Liver (tissue), 9 donors: Measurements from ENCODE around the gene ATP13A5. TPM values are rescaled to one million over a fixed set of nuclear protein-coding genes. Genes with fewer than 3 reads are reported as not detected.

Experiments
- DNase-seq: peaks from one replicate; pipeline ENCODE4 v3.0.0-alpha.2; 2017; ENCODE audit warnings: low spot score
- H3K27ac ChIP-seq, 2 donors: one replicate each; pipeline ENCODE4 v1.7.0; 2013; ENCODE audit warnings: inconsistent platforms in 2 of 2, low read length in 2 of 2, control low read depth in 1 of 2, low read depth in 1 of 2, mild to moderate bottlenecking in 1 of 2
- H3K27me3 ChIP-seq, 4 donors: one replicate each; pipeline versions ENCODE4 v1.6.1 to v1.7.0; 2013; ENCODE audit warnings: low read length in 3 of 4, inconsistent platforms in 1 of 4, mild to moderate bottlenecking in 1 of 4, moderate library complexity in 1 of 4; ENCODE audit not compliant: control insufficient read depth in 4 of 4, insufficient read depth in 4 of 4
- H3K36me3 ChIP-seq, 4 donors: one replicate each; pipeline versions ENCODE4 v1.6.1 to v1.7.0; 2013; ENCODE audit warnings: low read length in 3 of 4, mild to moderate bottlenecking in 3 of 4, low read depth in 1 of 4, moderate library complexity in 1 of 4; ENCODE audit not compliant: control insufficient read depth in 4 of 4, insufficient read depth in 3 of 4
- H3K4me1 ChIP-seq, 4 donors: one replicate each; pipeline versions ENCODE4 v1.6.1 to v1.7.0; 2013; ENCODE audit warnings: low read length in 3 of 4, mild to moderate bottlenecking in 3 of 4, moderate library complexity in 1 of 4; ENCODE audit not compliant: control insufficient read depth in 4 of 4, insufficient read depth in 4 of 4
- H3K4me3 ChIP-seq, 3 donors: one replicate each; pipeline versions ENCODE4 v1.6.1 to v1.7.0; 2013; ENCODE audit warnings: low read length in 3 of 3, control low read depth in 1 of 3, low read depth in 1 of 3, mild to moderate bottlenecking in 1 of 3
- H3K9ac ChIP-seq, 2 donors: one replicate each; pipeline ENCODE4 v1.7.0; 2013; ENCODE audit warnings: low read length in 2 of 2, mild to moderate bottlenecking in 2 of 2, moderate library complexity in 2 of 2, control low read depth in 1 of 2, low read depth in 1 of 2
- H3K9me3 ChIP-seq, 4 donors: one replicate each; pipeline versions ENCODE4 v1.6.1 to v1.7.0; 2013; ENCODE audit warnings: low read length in 3 of 4; ENCODE audit not compliant: control insufficient read depth in 4 of 4
- ATF3 ChIP-seq: IDR thresholded peaks from 2 replicates; pipeline ENCODE4 v1.6.1; 2016; ENCODE audit warnings: antibody characterized with exemption
- CTCF ChIP-seq: fragments of 150-350 bp; IDR thresholded peaks from 2 replicates; pipeline ENCODE4 v1.5.1; 2017; ENCODE audit warnings: improper control_type of control experiment, low read depth, low read length; ENCODE audit not compliant: missing input control
- EGR1 ChIP-seq, 2 donors: IDR thresholded peaks; 2 replicates each; pipeline ENCODE4 v1.6.1; 2016 to 2018; ENCODE audit warnings: antibody characterized with exemption in 2 of 2, low read depth in 2 of 2
- FOXA1 ChIP-seq: IDR thresholded peaks from 2 replicates; pipeline ENCODE4 v1.6.1; 2016; ENCODE audit warnings: antibody characterized with exemption
- FOXA2 ChIP-seq: IDR thresholded peaks from 2 replicates; pipeline ENCODE4 v1.6.1; 2016; ENCODE audit warnings: antibody characterized with exemption
- HNF4A ChIP-seq, 2 donors: conservative IDR thresholded peaks; 2 replicates each; pipeline ENCODE4 v1.6.1; 2016; ENCODE audit warnings: antibody characterized with exemption in 2 of 2, mild to moderate bottlenecking in 2 of 2
- HNF4G ChIP-seq: IDR thresholded peaks from 2 replicates; pipeline ENCODE4 v1.6.1; 2016; ENCODE audit warnings: antibody characterized with exemption
- MAX ChIP-seq: IDR thresholded peaks from 2 replicates; pipeline ENCODE4 v1.6.1; 2016; ENCODE audit warnings: antibody characterized with exemption
- NR2F2 ChIP-seq: IDR thresholded peaks from 2 replicates; pipeline ENCODE4 v1.6.1; 2016; ENCODE audit warnings: antibody characterized with exemption
- RAD21 ChIP-seq, 2 donors: IDR thresholded peaks; 2 replicates each; pipeline ENCODE4 v1.6.1; 2016; ENCODE audit warnings: antibody characterized with exemption in 2 of 2, mild to moderate bottlenecking in 2 of 2
- REST ChIP-seq: IDR thresholded peaks from 2 replicates; pipeline ENCODE4 v1.6.1; 2016; ENCODE audit warnings: antibody characterized with exemption, mild to moderate bottlenecking
- RXRA ChIP-seq, 2 donors: IDR thresholded peaks; 2 replicates each; pipeline ENCODE4 v1.6.1; 2017 to 2018; ENCODE audit warnings: antibody characterized with exemption in 2 of 2, mild to moderate bottlenecking in 1 of 2
- SP1 ChIP-seq: IDR thresholded peaks from 2 replicates; pipeline ENCODE4 v1.6.1; 2018; ENCODE audit warnings: antibody characterized with exemption, mild to moderate bottlenecking
- TAF1 ChIP-seq: conservative IDR thresholded peaks from 2 replicates; pipeline ENCODE4 v1.6.1; 2016; ENCODE audit warnings: antibody characterized with exemption, mild to moderate bottlenecking
- ZBTB33 ChIP-seq: IDR thresholded peaks from 2 replicates; pipeline ENCODE4 v1.6.1; 2016; ENCODE audit warnings: antibody characterized with exemption
- WGBS: extraction: QIAGEN DNeasy Blood & Tissue Kit; methylation state at CpG from one replicate; pipeline ENCODE4 v1.1.7; 2013; 5-methylcytosine and 5-hydroxymethylcytosine counted together
- polyA plus RNA-seq, 2 donors: library from polyadenylated mRNA; stranded (reverse) in 1 of 2; unstranded in 1 of 2; fragments of 200-250 nt in 1 of 2; fragments of >200 nt in 1 of 2; fragmentation: Nextera tagmentation in 1 of 2; extraction: Ambion mirVana in 1 of 2; gene quantifications; one replicate each; pipeline versions ENCODE4 v1.2.1 to v1.2.3, GENCODE V29; 2013 to 2015
- total RNA-seq, 2 donors: library from RNA; depleted of rRNA; stranded (reverse); fragments of >200 nt; gene quantifications; one replicate each; pipeline ENCODE4 v1.2.3, GENCODE V29; 2014
- donor health status: healthy.
- donor health status: healthy.
- donor health status: healthy.
- donor health status: healthy.
- donor health status: healthy.

The ATP13A5 gene
- total and polyA plus RNA-seq, 4 donors: 0.21 TPM; not detected in 3

- no peak for TF ChIP-seq ZBTB33
- no peak for TF ChIP-seq SP1
- TF ChIP-seq HNF4G: no peak
- no peak for TF ChIP-seq ATF3
- no peak for TF ChIP-seq TAF1
- no peak for TF ChIP-seq NR2F2
- TF ChIP-seq RAD21 (IDR thresholded peaks at IDR 0.05): no peak
Observed at GRCh38 chr3:193357291-193357690, 21.3 kb downstream of the ATP13A5 start (continued).

GRCh38 chr3:193354423-193354822 is 24.1 kb downstream of the ATP13A5 start:
- H3K9me3 ChIP-seq: no peaks in the 10 kb centered on the region
- TF ChIP-seq ZBTB33 (no peak), NR2F2 (no peak), REST (no peak), RAD21 (IDR thresholded peaks at IDR 0.05) (no peak), HNF4G (no peak), HNF4A (conservative IDR thresholded peaks at IDR 0.05) (no peak), MAX (no peak), EGR1 (IDR thresholded peaks at IDR 0.05; ENCODE audit: low read depth in 2 of 2) (no peak), RXRA (IDR thresholded peaks at IDR 0.05) (no peak), FOXA1 (no peak), ATF3 (no peak), CTCF (no peak), FOXA2 (no peak), TAF1 (no peak)
- WGBS: 67% methylated on average over 5 of the region's 5 CpGs
- peaks cover 0 to 3% (median 0%) of the 10 kb centered on the region in 4 donors for H3K27me3 ChIP-seq
- H3K27ac ChIP-seq: no peak overlapping the region
- no peaks in the 10 kb centered on the region for H3K4me1 ChIP-seq
- no peak overlapping the region for H3K4me3 ChIP-seq
- no peak for DNase-seq
- H3K9ac ChIP-seq: no peak overlapping the region
- no peaks in the 10 kb centered on the region for H3K36me3 ChIP-seq
